ENCODE measurements around the gene SEC61B.
"Not testable (repeated sequence)": the region's sequence is repeated elsewhere in the genome, so short reads cannot be mapped to it uniquely, and the experiment has no call there.

SEC61B gene

GRCh38 chr9:99237356-99237755 lies 15.3 kb downstream of the SEC61B start:
- no peak for DNase-seq (ENCODE audit: insufficient read length, low spot score)
- TF ChIP-seq POLR2A (IDR thresholded peaks at IDR 0.05; ENCODE audit: low read depth, low read length) = no peak
- no peak for FAIRE-seq

- DNase-seq (ENCODE audit: insufficient read length, low spot score); FAIRE-seq: not testable (repeated sequence)
Measured at GRCh38 chr9:99237849-99238248, 15.8 kb downstream of the SEC61B start.

GRCh38 chr9:99238331-99238730 lies 16.2 kb downstream of the SEC61B start:
- no peak for TF ChIP-seq POLR2A (IDR thresholded peaks at IDR 0.05; ENCODE audit: low read depth, low read length)
- FAIRE-seq (no peak), DNase-seq (ENCODE audit: insufficient read length, low spot score) (no peak)

GRCh38 chr9:99239341-99240060 lies 17.4 kb downstream of the SEC61B start:
- FAIRE-seq (no peak), DNase-seq (ENCODE audit: insufficient read length, low spot score) (no peak)
- no peak for TF ChIP-seq POLR2A (IDR thresholded peaks at IDR 0.05; ENCODE audit: low read depth, low read length)

GRCh38 chr9:99241106-99241505 lies 19.0 kb downstream of the SEC61B start:
- DNase-seq (ENCODE audit: insufficient read length, low spot score) (no peak), FAIRE-seq (no peak)
- TF ChIP-seq POLR2A (IDR thresholded peaks at IDR 0.05; ENCODE audit: low read depth, low read length) = no peak

- FAIRE-seq (no peak), DNase-seq (ENCODE audit: insufficient read length, low spot score) (no peak)
- TF ChIP-seq POLR2A (IDR thresholded peaks at IDR 0.05; ENCODE audit: low read depth, low read length) = no peak
Measured at GRCh38 chr9:99244344-99245260, 22.5 kb downstream of the SEC61B start.

- TF ChIP-seq POLR2A (IDR thresholded peaks at IDR 0.05; ENCODE audit: low read depth, low read length) = no peak
- FAIRE-seq (no peak), DNase-seq (ENCODE audit: insufficient read length, low spot score) (peak; percentile 28)
Measured at GRCh38 chr9:99249619-99250018, 27.5 kb downstream of the SEC61B start.

GRCh38 chr9:99251157-99251556 lies 29.1 kb downstream of the SEC61B start:
- FAIRE-seq (no peak), DNase-seq (ENCODE audit: insufficient read length, low spot score) (no peak)

GRCh38 chr9:99253134-99253533 lies 31.1 kb downstream of the SEC61B start:
- no peak for TF ChIP-seq POLR2A (IDR thresholded peaks at IDR 0.05; ENCODE audit: low read depth, low read length)
- DNase-seq (ENCODE audit: insufficient read length, low spot score) (no peak), FAIRE-seq (no peak)

More at GRCh38 chr9:99251157-99251556, 29.1 kb downstream of the SEC61B start:
- TF ChIP-seq POLR2A (IDR thresholded peaks at IDR 0.05; ENCODE audit: low read depth, low read length) = no peak

- FAIRE-seq = no peak
- DNase-seq (ENCODE audit: insufficient read length, low spot score) = no peak
- TF ChIP-seq POLR2A (IDR thresholded peaks at IDR 0.05; ENCODE audit: low read depth, low read length) = no peak
Measured at GRCh38 chr9:99253772-99254431, 31.8 kb downstream of the SEC61B start.

- no peak for TF ChIP-seq POLR2A (IDR thresholded peaks at IDR 0.05; ENCODE audit: low read depth, low read length)
- DNase-seq (ENCODE audit: insufficient read length, low spot score) (no peak), FAIRE-seq (no peak)
Measured at GRCh38 chr9:99255651-99256050, 33.6 kb downstream of the SEC61B start.

GRCh38 chr9:99257723-99258389 lies 35.8 kb downstream of the SEC61B start:
- FAIRE-seq (no peak), DNase-seq (ENCODE audit: insufficient read length, low spot score) (no peak)
- no peak for TF ChIP-seq POLR2A (IDR thresholded peaks at IDR 0.05; ENCODE audit: low read depth, low read length)

- DNase-seq (ENCODE audit: insufficient read length, low spot score) = peak; percentile 21
- no peak for FAIRE-seq
- TF ChIP-seq POLR2A (IDR thresholded peaks at IDR 0.05; ENCODE audit: low read depth, low read length) = peak; percentile 39; the same call in 1 of the 2 replicates
Measured at GRCh38 chr9:99259231-99259918, 37.3 kb downstream of the SEC61B start.

Data from H54 (cell line).